OCI-LY7 (cell line): Measurements from ENCODE around the gene PDSS2. TPM values are rescaled to one million over a fixed set of nuclear protein-coding genes. Genes with fewer than 3 reads are reported as not detected.

ENCODE experiments used
- BruUV-seq: library from RNA; stranded (reverse); fragments of 400-500 nt; replicated peaks from 2 replicates; lab custom pipeline; 2021; lab: Mats Ljungman, UMichigan
- CTCF ChIA-PET: fragments of 300-600 bp; sonication (Branson Sonifier 250); formaldehyde crosslinking; loops from one replicate; lab custom pipeline; 2022; ENCODE audit warnings: antibody characterized with exemption; ENCODE audit not compliant: unreplicated experiment; lab: Charles Lee
- POLR2A ChIA-PET: fragments of 300-600 bp; sonication (Branson Sonifier 250); formaldehyde crosslinking; loops from one replicate; lab custom pipeline; 2022; ENCODE audit warnings: antibody characterized with exemption; lab: Charles Lee
- DNase-seq: peaks from one replicate; pipeline ENCODE4 v3.0.0-alpha.2; 2015; ENCODE audit warnings: low spot score
- H2AFZ ChIP-seq: fragments of 200-600 bp; sonication (generic), shearing (Covaris generic); 2 replicates; pipeline ENCODE4 v1.6.1; 2014; ENCODE audit warnings: mild to moderate bottlenecking, antibody characterized with exemption, low read length, moderate library complexity
- H3K27ac ChIP-seq: fragments of 200-600 bp; sonication (generic); 2 replicates; pipeline ENCODE4 v1.5.1; 2014; ENCODE audit warnings: mixed run types, low read depth, mild to moderate bottlenecking, moderate library complexity, low read length, inconsistent platforms; ENCODE audit not compliant: poor library complexity, severe bottlenecking
- H3K36me3 ChIP-seq: fragments of 200-600 bp; sonication (generic); 2 replicates; pipeline ENCODE4 v1.6.1; 2014; ENCODE audit warnings: mild to moderate bottlenecking, antibody characterized with exemption, low read length, moderate library complexity, mixed read lengths; ENCODE audit not compliant: insufficient read depth
- H3K4me1 ChIP-seq: fragments of 200-600 bp; sonication (generic); 2 replicates; pipeline ENCODE4 v1.5.1; 2014; ENCODE audit warnings: mild to moderate bottlenecking, low read length; ENCODE audit not compliant: insufficient read depth, poor library complexity, severe bottlenecking
- H3K4me2 ChIP-seq: fragments of 200-600 bp; sonication (generic); 2 replicates; pipeline ENCODE4 v1.6.1; 2014; ENCODE audit warnings: mild to moderate bottlenecking, low read length
- H3K4me3 ChIP-seq: fragments of 200-600 bp; sonication (generic); 2 replicates; pipeline ENCODE4 v1.5.1; 2014; ENCODE audit warnings: mild to moderate bottlenecking, low read depth, low read length; ENCODE audit not compliant: poor library complexity, severe bottlenecking
- H3K79me2 ChIP-seq: fragments of 200-600 bp; sonication (generic); 2 replicates; pipeline ENCODE4 v1.6.1; 2016; ENCODE audit warnings: low read depth, mild to moderate bottlenecking, low read length, moderate library complexity, mixed read lengths; ENCODE audit not compliant: insufficient read depth
- H3K9me2 ChIP-seq: fragments of 200-600 bp; sonication (generic); 2 replicates; pipeline ENCODE4 v1.6.1; 2016; ENCODE audit warnings: mild to moderate bottlenecking, low read length, mixed read lengths; ENCODE audit not compliant: insufficient read depth
- H3K9me3 ChIP-seq: fragments of 200-600 bp; sonication (generic); 2 replicates; pipeline ENCODE4 v1.6.1; 2014; ENCODE audit warnings: mild to moderate bottlenecking, mixed run types, low read length, mixed read lengths
- H4K20me1 ChIP-seq: fragments of 200-600 bp; sonication (generic); 2 replicates; pipeline ENCODE4 v1.6.1; 2014; ENCODE audit warnings: mild to moderate bottlenecking, antibody characterized with exemption, low read length, moderate library complexity, mixed read lengths; ENCODE audit not compliant: insufficient read depth
- CTCF ChIP-seq: fragments of 200-600 bp; sonication (generic); conservative IDR thresholded peaks from 2 replicates; pipeline ENCODE4 v1.5.1; 2014; ENCODE audit warnings: mild to moderate bottlenecking, antibody characterized with exemption, low read length, moderate library complexity, mixed read lengths
- EZH2phosphoT487 ChIP-seq: fragments of 200-600 bp; sonication (generic); IDR thresholded peaks from 2 replicates; pipeline ENCODE4 v1.6.1; 2018; ENCODE audit warnings: low read depth, borderline replicate concordance, mild to moderate bottlenecking, mixed run types, antibody characterized with exemption, low read length, moderate library complexity, mixed read lengths
- intact Hi-C: fragments of 100-400 bp; cut with micrococcal nuclease; formaldehyde crosslinking; loops from one replicate; pipeline ENCODE4 v1.10.0; 2022; ENCODE audit not compliant: unreplicated experiment
- total RNA-seq, 2 experiments: library from RNA; depleted of rRNA in 1 of 2; stranded (reverse); fragments of >200 nt in 1 of 2; shearing (Covaris generic) in 1 of 2; gene quantifications; 2 replicates each; pipeline ENCODE4 v1.2.3, GENCODE V29; 2014 to 2022

The PDSS2 gene
- total RNA-seq, 2 experiments from 2014 or later, result 14.7 to 24.9 TPM

- no peaks in the 10 kb centered on the region for H4K20me1 ChIP-seq
- ChIA-PET CTCF (no interaction called here), POLR2A (interaction anchor here (0.6 kb wide), 2 partner anchors 18 to 306 kb away, joined by 3 to 9 read pairs; no protein-coding TSS in a partner anchor)
- H3K4me2 ChIP-seq, result no peak overlapping the region
- H3K9me3 ChIP-seq, result no peaks in the 10 kb centered on the region
- no peak for DNase-seq
- no peaks in the 10 kb centered on the region; the same call in 1 of the 2 replicates for H3K36me3 ChIP-seq
- no peak overlapping the region for H3K27ac ChIP-seq
- H3K4me1 ChIP-seq, result no peaks in the 10 kb centered on the region
- intact Hi-C loops, result no loop called here
- TF ChIP-seq CTCF, result no peak
- TF ChIP-seq EZH2phosphoT487, result no peak
- H3K4me3 ChIP-seq, result no peak overlapping the region
- BruUV-seq, result no TSS peak
- H2AFZ ChIP-seq, result no peak overlapping the region
- H3K9me2 ChIP-seq, result no peaks in the 10 kb centered on the region
- no peaks in the 10 kb centered on the region for H3K79me2 ChIP-seq
These were observed 228.9 kb downstream of the PDSS2 start for GRCh38 chr6:107230448-107230847.

GRCh38 chr6:107230024-107230423, 229.3 kb downstream of the PDSS2 start:
- Histone ChIP-seq H3K4me2 (no peak overlapping the region), H3K4me3 (no peak overlapping the region), H3K27ac (no peak overlapping the region), H2AFZ (no peak overlapping the region), H3K79me2 (no peaks in the 10 kb centered on the region), H3K36me3 (no peaks in the 10 kb centered on the region; the same call in 1 of the 2 replicates), H3K9me3 (no peaks in the 10 kb centered on the region), H3K4me1 (no peaks in the 10 kb centered on the region), H4K20me1 (no peaks in the 10 kb centered on the region), H3K9me2 (no peaks in the 10 kb centered on the region)
- no TSS peak for BruUV-seq
- ChIA-PET CTCF (no interaction called here), POLR2A (interaction anchor here (0.6 to 0.7 kb wide), 2 partner anchors 11 to 305 kb away, joined by 3 read pairs; no protein-coding TSS in a partner anchor)
- intact Hi-C loops, result no loop called here
- no peak for TF ChIP-seq EZH2phosphoT487
- no peak for TF ChIP-seq CTCF
- DNase-seq, result no peak

- DNase-seq, result no peak
- Histone ChIP-seq H3K4me2 (no peak overlapping the region), H3K36me3 (no peaks in the 10 kb centered on the region), H3K27ac (no peak overlapping the region), H3K4me1 (no peaks in the 10 kb centered on the region), H3K9me3 (no peaks in the 10 kb centered on the region), H2AFZ (no peak overlapping the region), H4K20me1 (no peaks in the 10 kb centered on the region), H3K9me2 (no peaks in the 10 kb centered on the region), H3K79me2 (no peaks in the 10 kb centered on the region), H3K4me3 (no peak overlapping the region)
- ChIA-PET CTCF (no interaction called here), POLR2A (interaction anchor here (0.5 to 1.5 kb wide), 2 partner anchors 11 to 54 kb away, joined by 3 to 4 read pairs; no protein-coding TSS in a partner anchor)
- no peak for TF ChIP-seq CTCF
- intact Hi-C loops, result no loop called here
- BruUV-seq, result no TSS peak
These were observed 230.6 kb downstream of the PDSS2 start for GRCh38 chr6:107228754-107229153.
